Stimulated activated naive CD4-positive, alpha-beta T cell treated with Interleukin-2 at 50 U/mL for 16 hours (primary cell): Measurements from ENCODE around the gene MED23.

Experiments
- DNase-seq: peaks from one replicate; lab custom pipeline; 2025; lab: John Stamatoyannopoulos, UW

MED23 gene

GRCh38 chr6:131627724-131628682 lies at the start of gene MED23:
MED23 (minus strand) TSS chr6:131628242; CDS start chr6:131628049, 193 bp downstream.
- peak; percentile 92 for DNase-seq

GRCh38 chr6:131673184-131673583 lies 45.1 kb upstream of the MED23 start:
- no peak for DNase-seq

- DNase-seq: no peak
Observed at GRCh38 chr6:131669891-131670290, 41.8 kb upstream of the MED23 start.

- DNase-seq: no peak
Observed at GRCh38 chr6:131663578-131664165, 35.6 kb upstream of the MED23 start.

GRCh38 chr6:131660195-131660594 lies 32.2 kb upstream of the MED23 start:
- no peak for DNase-seq

GRCh38 chr6:131658287-131658686 lies 30.2 kb upstream of the MED23 start:
- DNase-seq: no peak

- no peak for DNase-seq
Observed at GRCh38 chr6:131657630-131658111, 29.6 kb upstream of the MED23 start.

GRCh38 chr6:131657222-131657621 lies 29.2 kb upstream of the MED23 start:
- DNase-seq: no peak

GRCh38 chr6:131656667-131657066 lies 28.6 kb upstream of the MED23 start:
- DNase-seq: no peak

GRCh38 chr6:131655951-131656350 lies 27.9 kb upstream of the MED23 start:
- DNase-seq: no peak

GRCh38 chr6:131655387-131655786 lies 27.3 kb upstream of the MED23 start:
- DNase-seq: no peak

GRCh38 chr6:131654326-131654725 lies 26.3 kb upstream of the MED23 start:
- no peak for DNase-seq

- no peak for DNase-seq
Observed at GRCh38 chr6:131652472-131652871, 24.4 kb upstream of the MED23 start.

- no peak for DNase-seq
Observed at GRCh38 chr6:131651782-131652181, 23.7 kb upstream of the MED23 start.

- no peak for DNase-seq
Observed at GRCh38 chr6:131646249-131646670, 18.2 kb upstream of the MED23 start.

- no peak for DNase-seq
Observed at GRCh38 chr6:131645846-131646245, 17.8 kb upstream of the MED23 start.

- no peak for DNase-seq
Observed at GRCh38 chr6:131644921-131645320, 16.9 kb upstream of the MED23 start.

- DNase-seq: no peak
Observed at GRCh38 chr6:131643855-131644460, 15.9 kb upstream of the MED23 start.

GRCh38 chr6:131642987-131643611 lies 15.1 kb upstream of the MED23 start:
- no peak for DNase-seq

GRCh38 chr6:131642565-131642964 lies 14.5 kb upstream of the MED23 start:
- no peak for DNase-seq

- DNase-seq: no peak
Observed at GRCh38 chr6:131641554-131641953, 13.5 kb upstream of the MED23 start.

- DNase-seq: no peak
Observed at GRCh38 chr6:131640576-131640975, 12.5 kb upstream of the MED23 start.
